HepG2 (cell line): ENCODE data around the gene HORMAD2. TPM values are rescaled to one million over a fixed set of nuclear protein-coding genes. Genes with fewer than 3 reads are reported as not detected.

Experiments used
- ATAC-seq: fragments of 200-7000 bp; cut with Tn5 transposase; 3 replicates; pipeline ENCODE4 v1.9.1; 2020; ENCODE audit warnings: mild to moderate bottlenecking, moderate library complexity
- BruUV-seq: library from RNA; stranded (reverse); fragments of 400-500 nt; replicated peaks from 2 replicates; lab custom pipeline; 2021; lab: Mats Ljungman, UMichigan
- CTCF ChIA-PET: fragments of 300-600 bp; formaldehyde crosslinking; extraction: SDS; loops from one replicate; lab custom pipeline; 2021; ENCODE audit warnings: low total read pairs, inconsistent platforms, low intra/inter-chr PET ratio; lab: Yijun Ruan, JAX
- POLR2A ChIA-PET: fragments of 350-600 bp; sonication (Branson Sonifier 250); formaldehyde crosslinking; loops from one replicate; lab custom pipeline; 2020; ENCODE audit warnings: antibody characterized with exemption, inconsistent platforms; lab: Yijun Ruan, JAX
- DNase-seq: peaks from one replicate; pipeline ENCODE4 v3.0.0-alpha.2; 2015; ENCODE audit warnings: low spot score
- FAIRE-seq: peaks from 3 replicates; lab custom pipeline; 2011; peaks lifted over from hg19 to GRCh38; lab: Jason Lieb, UNC
- H2AFZ ChIP-seq: one replicate; pipeline ENCODE4 v1.6.1; 2011; ENCODE audit warnings: low read length, inconsistent platforms
- H3K27ac ChIP-seq: fragments of 300-600 bp; 3 replicates; pipeline ENCODE4 v1.8.0; 2011; ENCODE audit warnings: mixed run types, mild to moderate bottlenecking, mixed read lengths, low read length, inconsistent platforms; ENCODE audit not compliant: insufficient read depth; ENCODE audit errors: extremely low read length
- H3K27me3 ChIP-seq, 2 experiments: fragments of 200-600 bp in 1 of 2; 2 replicates in 1 of 2; 3 replicates in 1 of 2; pipeline versions ENCODE4 v1.6.0 to v1.8.0; 2011; ENCODE audit warnings: low read length in 2 of 2, mild to moderate bottlenecking in 2 of 2, moderate library complexity in 2 of 2, inconsistent platforms in 1 of 2; ENCODE audit not compliant: insufficient read depth in 2 of 2, control insufficient read depth in 1 of 2
- H3K36me3 ChIP-seq, 2 experiments: fragments of 200-600 bp in 1 of 2; replicated peaks in 1 of 2; 2 replicates in 1 of 2; 3 replicates in 1 of 2; pipeline versions ENCODE4 v1.5.1 to v1.8.0; 2011; ENCODE audit warnings: low read length in 2 of 2, inconsistent platforms in 1 of 2; ENCODE audit not compliant: insufficient read depth in 2 of 2, control insufficient read depth in 1 of 2
- H3K4me1 ChIP-seq: 2 replicates; pipeline ENCODE4 v1.5.1; 2012; ENCODE audit warnings: low read length, inconsistent platforms; ENCODE audit not compliant: insufficient read depth
- H3K4me2 ChIP-seq: 2 replicates; pipeline ENCODE4 v1.6.0; 2011; ENCODE audit warnings: low read depth, low read length, inconsistent platforms
- H3K4me3 ChIP-seq, 3 experiments: fragments of 200-600 bp in 1 of 3; sonication (generic), shearing (Covaris generic) in 1 of 3; replicated peaks in 1 of 3; 2 replicates each; pipeline ENCODE4 v1.5.1; 2011 to 2016; ENCODE audit warnings: low read length in 3 of 3, inconsistent platforms in 2 of 3, low read depth in 2 of 3, mild to moderate bottlenecking in 2 of 3, control low read depth in 1 of 3, mixed read lengths in 1 of 3; ENCODE audit not compliant: insufficient read depth in 1 of 3
- H3K79me2 ChIP-seq: one replicate; pipeline ENCODE4 v1.6.1; 2011; ENCODE audit warnings: low read length, inconsistent platforms; ENCODE audit not compliant: insufficient read depth
- H3K9ac ChIP-seq: 2 replicates; pipeline ENCODE4 v1.6.0; 2011; ENCODE audit warnings: mild to moderate bottlenecking, low read depth, low read length, inconsistent platforms; ENCODE audit not compliant: insufficient read depth
- H3K9me3 ChIP-seq: 2 replicates; pipeline ENCODE4 v1.5.1; 2012; ENCODE audit warnings: mild to moderate bottlenecking, low read length
- H4K20me1 ChIP-seq: 2 replicates; pipeline ENCODE4 v1.6.0; 2011; ENCODE audit warnings: inconsistent platforms, mild to moderate bottlenecking, low read length, moderate library complexity; ENCODE audit not compliant: insufficient read depth
- CEBPB ChIP-seq: IDR thresholded peaks from 2 replicates; pipeline ENCODE4 v1.6.1; 2011; ENCODE audit warnings: low read depth, low read length, improper control_type of control experiment, borderline replicate concordance
- HOXA9 ChIP-seq: sonication (generic); formaldehyde crosslinking; IDR thresholded peaks from 2 replicates; pipeline ENCODE4 v1.8.1; 2022; ENCODE audit warnings: missing genetic modification reagents, mild to moderate bottlenecking, moderate library complexity, borderline replicate concordance
- JUN ChIP-seq: sonication (generic); formaldehyde crosslinking; IDR thresholded peaks from 2 replicates; pipeline ENCODE4 v1.4.0; 2020; ENCODE audit warnings: mild to moderate bottlenecking, missing genetic modification reagents
- KAT7 ChIP-seq: IDR thresholded peaks from 2 replicates; pipeline ENCODE4 v1.6.1; 2018; ENCODE audit warnings: borderline replicate concordance, missing compliant biosample characterization
- MAFF ChIP-seq: IDR thresholded peaks from 2 replicates; pipeline ENCODE4 v1.6.1; 2011; ENCODE audit warnings: low read depth, low read length, improper control_type of control experiment
- MAFK ChIP-seq, 2 experiments: IDR thresholded peaks in 1 of 2; conservative IDR thresholded peaks in 1 of 2; 2 replicates each; pipeline ENCODE4 v1.6.1; 2011; ENCODE audit warnings: improper control_type of control experiment in 2 of 2, low read length in 2 of 2
- MATR3 ChIP-seq: sonication (generic); formaldehyde crosslinking; IDR thresholded peaks from 2 replicates; pipeline ENCODE4 v1.4.0; 2020; ENCODE audit warnings: missing genetic modification reagents
- NFE2L2 ChIP-seq: fragments of 150-350 bp; IDR thresholded peaks from 2 replicates; pipeline ENCODE4 v1.6.1; 2014; ENCODE audit warnings: low read length
- NFKBIZ ChIP-seq: IDR thresholded peaks from 2 replicates; pipeline ENCODE4 v1.6.1; 2018; ENCODE audit warnings: missing genetic modification reagents, missing compliant biosample characterization
- NKX3-1 ChIP-seq: sonication (generic); formaldehyde crosslinking; IDR thresholded peaks from 2 replicates; pipeline ENCODE4 v1.5.0; 2020; ENCODE audit warnings: missing genetic modification reagents
- POLR2AphosphoS2 ChIP-seq: IDR thresholded peaks from 2 replicates; pipeline ENCODE4 v1.6.1; 2011; ENCODE audit warnings: low read depth, low read length, improper control_type of control experiment
- RCOR2 ChIP-seq: IDR thresholded peaks from 2 replicates; pipeline ENCODE4 v1.6.1; 2016; ENCODE audit warnings: missing biosample characterization, missing genetic modification reagents
- SAFB2 ChIP-seq: sonication (generic); formaldehyde crosslinking; IDR thresholded peaks from 2 replicates; pipeline ENCODE4 v1.5.1; 2020; ENCODE audit warnings: missing genetic modification reagents, low read depth, mild to moderate bottlenecking, borderline replicate concordance
- SIN3B ChIP-seq: fragments of 150-350 bp; IDR thresholded peaks from 2 replicates; pipeline ENCODE4 v1.6.1; 2014; ENCODE audit warnings: low read length
- SIX4 ChIP-seq: sonication (generic); formaldehyde crosslinking; IDR thresholded peaks from 2 replicates; pipeline ENCODE4 v1.4.0; 2020; ENCODE audit warnings: missing genetic modification reagents
- STAG1 ChIP-seq: sonication (generic); formaldehyde crosslinking; IDR thresholded peaks from 2 replicates; pipeline ENCODE4 v1.4.0; 2020; ENCODE audit warnings: missing genetic modification reagents
- STAT6 ChIP-seq: sonication (generic); formaldehyde crosslinking; IDR thresholded peaks from 2 replicates; pipeline ENCODE4 v1.4.0; 2020; ENCODE audit warnings: missing genetic modification reagents, mild to moderate bottlenecking, borderline replicate concordance
- WIZ ChIP-seq: sonication (generic); formaldehyde crosslinking; IDR thresholded peaks from 2 replicates; pipeline ENCODE4 v1.5.1; 2020; ENCODE audit warnings: mild to moderate bottlenecking, missing genetic modification reagents
- ZFP36L1 ChIP-seq: sonication (generic); formaldehyde crosslinking; IDR thresholded peaks from 2 replicates; pipeline ENCODE4 v1.8.0; 2022; ENCODE audit warnings: mild to moderate bottlenecking, missing genetic modification reagents, moderate library complexity
- ZGPAT ChIP-seq: IDR thresholded peaks from 2 replicates; pipeline ENCODE4 v1.6.1; 2016; ENCODE audit warnings: mild to moderate bottlenecking
- ZNF383 ChIP-seq: sonication (generic); formaldehyde crosslinking; IDR thresholded peaks from 2 replicates; pipeline ENCODE4 v1.4.0; 2020; ENCODE audit warnings: missing genetic modification reagents, mild to moderate bottlenecking, borderline replicate concordance
- ZNF644 ChIP-seq: IDR thresholded peaks from 2 replicates; pipeline ENCODE4 v1.6.1; 2016; ENCODE audit warnings: low read depth
- ZNF740 ChIP-seq: sonication (generic); formaldehyde crosslinking; IDR thresholded peaks from 2 replicates; pipeline ENCODE4 v1.4.0; 2020; ENCODE audit warnings: missing genetic modification reagents
- WGBS: methylation state at CpG from one replicate; pipeline ENCODE4 v1.1.6; 2017; ENCODE audit warnings: low lambda C conversion rate; 5-methylcytosine and 5-hydroxymethylcytosine counted together
- in situ Hi-C: cut with HindIII; loops from 2 replicates; pipeline ENCODE4 v1.10.0; 2017; ENCODE audit warnings: low pct_unique_long_range_greater_than_20kb; ENCODE audit not compliant: extremely low pct_ligation_motif_present
- intact Hi-C: fragments of 100-400 bp; cut with micrococcal nuclease; formaldehyde crosslinking; loops from one replicate; pipeline ENCODE4 v1.10.0; 2022; ENCODE audit not compliant: unreplicated experiment
- polyA plus RNA-seq, 8 experiments: library from polyadenylated mRNA; depleted of rRNA in 3 of 8; stranded (reverse) in 7 of 8; unstranded in 1 of 8; fragments of >200 nt; fragmentation: Illumina TruSeq in 4 of 8; extraction: Trizol in 4 of 8; gene quantifications; 2 replicates each; pipeline versions ENCODE4 v1.2.1 to v1.2.3, GENCODE V29; 2011 to 2016; ENCODE audit warnings: low read depth in 4 of 8, missing spikeins in 1 of 8, mixed read lengths in 1 of 8; ENCODE audit not compliant: insufficient read depth in 1 of 8
- total RNA-seq, 5 experiments: library from RNA; depleted of rRNA; stranded (reverse); fragments of >200 nt; fragmentation: Illumina TruSeq; extraction: Trizol; gene quantifications; 2 replicates each; pipeline ENCODE4 v1.2.3, GENCODE V29; 2016; ENCODE audit warnings: low read depth in 1 of 5

The HORMAD2 gene
- total and polyA plus RNA-seq, 2 of the 13 experiments (the other 11 are each of a cell fraction or from before 2014, with no cell fraction given): not detected

- FAIRE-seq (no peak), DNase-seq (peak; percentile 12), ATAC-seq (no peak; the same call in 2 of the 3 replicates)
- H3K27me3 ChIP-seq: no peaks in the 10 kb centered on the region; a peak in 1 of 5 replicates
- in situ Hi-C loops: no loop called here
- no peaks in the 10 kb centered on the region for H3K36me3 ChIP-seq
- no peaks in the 10 kb centered on the region for H4K20me1 ChIP-seq
- H3K4me3 ChIP-seq: no peak overlapping the region
- BruUV-seq: no TSS peak
- no peak overlapping the region for H3K27ac ChIP-seq
- intact Hi-C loops: no loop called here
- WGBS: 3% methylated on average over 2 of the region's 2 CpGs
- no peak overlapping the region for H3K9ac ChIP-seq
- ChIA-PET CTCF (no interaction called here), POLR2A (no interaction called here)
- no peak overlapping the region for H3K4me2 ChIP-seq
- H2AFZ ChIP-seq: no peak overlapping the region
- H3K79me2 ChIP-seq: no peaks in the 10 kb centered on the region
- H3K4me1 ChIP-seq: peaks cover 12% of the 10 kb centered on the region
- no peaks in the 10 kb centered on the region for H3K9me3 ChIP-seq
- TF ChIP-seq ZFP36L1 (no peak), SIX4 (CRISPR knock-in tag) (no peak), MAFF (peak; percentile 68), NFE2L2 (no peak), ZNF740 (no peak), ZGPAT (CRISPR knock-in tag) (no peak), KAT7 (CRISPR knock-in tag) (no peak), SAFB2 (CRISPR knock-in tag) (no peak), CEBPB (peak; percentile 65; the same call in 1 of the 2 replicates), NFKBIZ (CRISPR knock-in tag) (no peak), NKX3-1 (no peak), MATR3 (CRISPR knock-in tag) (no peak), JUN (CRISPR knock-in tag) (no peak), MAFK (conservative IDR thresholded peaks at IDR 0.05 in 1 of 2, IDR thresholded peaks at IDR 0.05 in 1 of 2; ENCODE audit: low read length in 2 of 2) (peak; percentile 75), HOXA9 (CRISPR knock-in tag) (no peak), WIZ (no peak), ZNF644 (CRISPR knock-in tag) (no peak), SIN3B (no peak), POLR2AphosphoS2 (no peak), RCOR2 (CRISPR knock-in tag) (no peak), ZNF383 (CRISPR knock-in tag) (no peak), STAG1 (CRISPR knock-in tag) (no peak), STAT6 (no peak)
Measured at GRCh38 chr22:30159561-30160353, 79.5 kb downstream of the HORMAD2 start.
